ENCODE results near the gene GPHB5. TPM values are rescaled to one million over a fixed set of nuclear protein-coding genes. Genes with fewer than 3 reads are reported as not detected.
A peak's percentile ranks its signal among the peaks of the same experiment; 100 is the strongest.
"Not testable (repeated sequence)": the region's sequence is repeated elsewhere in the genome, so short reads cannot be mapped to it uniquely, and the experiment has no call there.

The GPHB5 gene
- total RNA-seq, 1 experiment from 2014 or later: not detected

DNA sequence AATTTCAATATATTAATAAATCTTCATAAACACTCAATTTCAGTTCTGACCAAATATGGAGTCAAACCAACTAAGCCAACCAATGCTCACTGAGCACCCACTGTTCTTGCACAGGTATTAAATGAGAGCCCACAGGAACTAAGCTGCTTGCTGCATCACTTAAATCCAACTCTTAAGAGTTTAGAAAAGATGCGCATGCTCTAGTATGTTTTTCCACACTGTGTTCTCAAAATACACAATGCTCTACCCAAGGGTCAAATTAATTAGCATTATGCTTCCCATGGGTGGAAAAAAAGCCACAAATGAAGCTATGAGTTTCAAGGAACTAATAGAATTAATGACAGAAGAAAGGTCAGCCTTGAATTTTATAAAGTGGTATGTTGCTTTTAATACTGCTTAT, 3.7 kb upstream of the GPHB5 start:
- ChIA-PET CTCF (no interaction called here), POLR2A (no interaction called here), RAD21 (ENCODE audit: low non-redundant PET in 1 of 2, low total read pairs in 2 of 2, uncharacterized antibody in 2 of 2, unreplicated experiment in 2 of 2) (no interaction called here)
- H3K79me2 ChIP-seq (ENCODE audit: insufficient read depth, low read length): no peaks in the 10 kb centered on the region
- BruUV-seq (replicated peaks): no TSS peak
- H3K27ac ChIP-seq (ENCODE audit: low read depth, low read length): no peak overlapping the region
- ATAC-seq (no peak), DNase-seq (ENCODE audit: low read depth, low spot score) (no peak)
- H3K9me3 ChIP-seq (ENCODE audit: control insufficient read depth in 1 of 2, insufficient read depth in 1 of 2, low read depth in 1 of 2, low read length in 2 of 2): no peaks in the 10 kb centered on the region
- TF ChIP-seq TCF7L2 (IDR thresholded peaks at IDR 0.05; ENCODE audit: borderline replicate concordance, extremely low read depth, insufficient read depth, insufficient read length) (no peak), SRF (IDR thresholded peaks at IDR 0.05; ENCODE audit: low read depth) (no peak), EZH2 (IDR thresholded peaks at IDR 0.05) (no peak)
- no peak overlapping the region for H3K9ac ChIP-seq (ENCODE audit: low read length)
- H3K4me3 ChIP-seq (replicated peaks in 1 of 2; ENCODE audit: low read depth in 1 of 2, low read length in 2 of 2): no peak overlapping the region
- no peaks in the 10 kb centered on the region for H3K4me1 ChIP-seq (ENCODE audit: control insufficient read depth in 1 of 2, insufficient read depth in 2 of 2, low read length in 2 of 2)
- no peaks in the 10 kb centered on the region for H3K9me2 ChIP-seq (ENCODE audit: insufficient read depth)
- no peaks in the 10 kb centered on the region for H4K20me1 ChIP-seq (ENCODE audit: insufficient read depth)
- intact Hi-C loops (cut with micrococcal nuclease): no loop called here
- no peak overlapping the region for H3K4me2 ChIP-seq (ENCODE audit: low read length)
- no peak overlapping the region for H2AFZ ChIP-seq (ENCODE audit: low read depth, low read length, poor library complexity, severe bottlenecking)
- H3K27me3 ChIP-seq (ENCODE audit: insufficient read depth, low read length): peaks cover 27% of the 10 kb centered on the region
- no peaks in the 10 kb centered on the region for H3K36me3 ChIP-seq (ENCODE audit: control insufficient read depth in 1 of 2, insufficient read depth in 2 of 2, low read length in 2 of 2)

DNA sequence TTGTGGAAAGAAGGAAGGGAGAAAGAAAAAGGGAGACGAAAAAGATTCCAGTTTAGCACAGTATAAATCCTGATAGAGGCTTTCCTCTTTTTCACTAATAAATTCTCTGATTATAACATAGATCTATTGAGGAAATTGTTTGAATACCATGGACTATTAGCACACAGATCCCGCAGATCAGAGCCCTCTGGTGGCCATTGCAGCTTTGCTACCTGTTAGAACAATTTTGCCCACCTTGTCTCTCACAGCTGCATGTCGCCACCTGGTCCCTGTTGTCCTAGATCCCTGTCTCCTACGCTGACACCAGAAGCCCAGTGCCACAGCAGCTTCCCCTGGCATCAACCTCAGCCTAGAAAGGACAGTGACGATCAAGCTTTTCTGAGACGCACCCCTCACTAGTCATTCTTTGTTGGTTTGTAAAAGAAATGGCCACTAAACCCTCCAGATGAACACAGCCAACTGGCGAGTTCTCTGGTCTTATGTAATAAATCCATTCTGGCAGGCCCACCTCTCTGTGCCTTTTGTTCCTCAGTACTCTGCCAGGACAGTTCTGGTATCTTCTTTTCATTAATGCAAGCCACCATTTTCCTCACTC, 9.9 kb downstream of the GPHB5 start:
- Histone ChIP-seq H3K36me3 (ENCODE audit: control insufficient read depth in 1 of 2, insufficient read depth in 2 of 2, low read length in 2 of 2) (no peaks in the 10 kb centered on the region), H4K20me1 (ENCODE audit: insufficient read depth) (no peaks in the 10 kb centered on the region), H3K27me3 (ENCODE audit: insufficient read depth, low read length) (peaks cover 34% of the 10 kb centered on the region), H3K27ac (ENCODE audit: low read depth, low read length) (no peak overlapping the region), H3K4me2 (ENCODE audit: low read length) (no peak overlapping the region), H3K9me2 (ENCODE audit: insufficient read depth) (no peaks in the 10 kb centered on the region), H3K9ac (ENCODE audit: low read length) (no peak overlapping the region), H3K9me3 (ENCODE audit: control insufficient read depth in 1 of 2, insufficient read depth in 1 of 2, low read depth in 1 of 2, low read length in 2 of 2) (no peaks in the 10 kb centered on the region), H3K4me3 (replicated peaks in 1 of 2; ENCODE audit: low read depth in 1 of 2, low read length in 2 of 2) (no peak overlapping the region), H2AFZ (ENCODE audit: low read depth, low read length, poor library complexity, severe bottlenecking) (no peak overlapping the region), H3K79me2 (ENCODE audit: insufficient read depth, low read length) (no peaks in the 10 kb centered on the region), H3K4me1 (ENCODE audit: control insufficient read depth in 1 of 2, insufficient read depth in 2 of 2, low read length in 2 of 2) (no peaks in the 10 kb centered on the region)
- ATAC-seq (peak; percentile 98), DNase-seq (ENCODE audit: low read depth, low spot score) (peak; percentile 40)
- no TSS peak for BruUV-seq (replicated peaks)
- CTCF ChIA-PET: interaction anchor here (0.7 to 1.2 kb wide), 4 partner anchors 8 to 1148 kb away, joined by 3 to 4 read pairs (median 3); no protein-coding TSS in a partner anchor
- RAD21 ChIA-PET (ENCODE audit: low non-redundant PET in 1 of 2, low total read pairs in 2 of 2, uncharacterized antibody in 2 of 2, unreplicated experiment in 2 of 2): interaction anchor here in 1 of 2 experiments (0.5 kb wide), 1 partner anchor 43 kb away, joined by 4 read pairs; no protein-coding TSS in a partner anchor
- peak; percentile 46 to 81 (median 79); a peak in 5 of 6 replicates for TF ChIP-seq CTCF (IDR thresholded peaks at IDR 0.05 in 2 of 3, conservative IDR thresholded peaks at IDR 0.05 in 1 of 3; ENCODE audit: borderline replicate concordance in 1 of 3, insufficient read depth in 1 of 3, low read depth in 2 of 3, low read length in 2 of 3)
- no peak for TF ChIP-seq SIN3A (IDR thresholded peaks at IDR 0.05; ENCODE audit: low read depth)
- TF ChIP-seq ZNF274 (IDR thresholded peaks at IDR 0.05; ENCODE audit: low read depth, low read length): no peak
- TF ChIP-seq RAD21 (IDR thresholded peaks at IDR 0.05; ENCODE audit: low read depth): peak; percentile 54
- POLR2A ChIA-PET: no interaction called here
- intact Hi-C loops (cut with micrococcal nuclease): loop anchor here (1.0 kb wide), 1 partner anchor 1130 kb away; no protein-coding TSS in a partner anchor

GRCh38 chr14:63304429-63304828, 14.3 kb downstream of the GPHB5 start:
- CTCF ChIA-PET; H3K36me3 ChIP-seq (ENCODE audit: control insufficient read depth in 1 of 2, insufficient read depth in 2 of 2, low read length in 2 of 2); H2AFZ ChIP-seq (ENCODE audit: low read depth, low read length, poor library complexity, severe bottlenecking); DNase-seq (ENCODE audit: low read depth, low spot score); BruUV-seq (replicated peaks); H3K4me3 ChIP-seq (replicated peaks in 1 of 2; ENCODE audit: low read depth in 1 of 2, low read length in 2 of 2); H4K20me1 ChIP-seq (ENCODE audit: insufficient read depth); H3K9me2 ChIP-seq (ENCODE audit: insufficient read depth); H3K9me3 ChIP-seq (ENCODE audit: control insufficient read depth in 1 of 2, insufficient read depth in 1 of 2, low read depth in 1 of 2, low read length in 2 of 2); POLR2A ChIA-PET; H3K79me2 ChIP-seq (ENCODE audit: insufficient read depth, low read length); H3K27ac ChIP-seq (ENCODE audit: low read depth, low read length); H3K4me2 ChIP-seq (ENCODE audit: low read length); H3K9ac ChIP-seq (ENCODE audit: low read length); H3K4me1 ChIP-seq (ENCODE audit: control insufficient read depth in 1 of 2, insufficient read depth in 2 of 2, low read length in 2 of 2); RAD21 ChIA-PET (ENCODE audit: low non-redundant PET in 1 of 2, low total read pairs in 2 of 2, uncharacterized antibody in 2 of 2, unreplicated experiment in 2 of 2); ATAC-seq; intact Hi-C loops (cut with micrococcal nuclease): not testable (repeated sequence)
- peaks cover 25% of the 10 kb centered on the region for H3K27me3 ChIP-seq (ENCODE audit: insufficient read depth, low read length)
